ENCODE measurements around the gene PLAGL2. TPM values are rescaled to one million over a fixed set of nuclear protein-coding genes. Genes with fewer than 3 reads are reported as not detected.

The PLAGL2 gene
- total and polyA plus RNA-seq, 9 of the 15 experiments (the other 6 are each of a cell fraction or from before 2014, with no cell fraction given): 3.1 to 24.3 (median 6.4) TPM

DNA sequence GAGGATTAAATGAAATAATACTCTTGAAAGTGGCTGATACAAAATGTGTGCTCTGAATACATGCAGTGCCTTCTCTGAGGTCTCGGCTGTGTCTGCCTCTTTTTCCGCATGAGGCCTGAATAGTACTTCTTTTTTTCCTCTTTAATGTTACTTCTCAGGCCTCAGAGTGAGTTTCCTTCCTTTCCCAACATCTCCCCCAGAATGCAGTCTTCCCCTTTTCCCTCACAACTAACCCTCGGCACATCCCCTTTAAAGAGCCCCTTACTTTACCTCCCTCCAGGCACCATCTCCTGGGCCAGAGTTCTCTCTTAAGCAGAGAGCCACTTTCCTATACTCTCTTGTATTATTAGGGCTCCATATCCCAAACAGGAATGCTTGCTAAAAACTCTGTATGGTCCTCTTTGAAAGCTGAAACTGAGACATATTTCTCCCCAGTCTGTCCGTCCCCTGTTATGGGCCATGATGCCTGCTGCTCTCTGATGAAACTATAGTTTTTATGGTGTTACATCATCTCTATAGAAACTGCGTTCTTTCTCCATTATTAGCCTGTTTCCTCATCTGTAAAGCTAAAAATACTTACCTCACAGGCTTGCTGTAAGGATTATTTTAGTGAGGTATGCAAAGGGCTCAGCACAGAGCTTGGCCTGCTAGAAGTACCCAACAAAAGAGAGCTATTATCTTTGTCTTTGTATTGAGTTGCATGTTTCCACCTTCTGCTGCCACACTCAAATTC lies 2.3 kb downstream of the PLAGL2 start:
- Histone ChIP-seq H4K20me1 (replicated peaks; ENCODE audit: control insufficient read depth, insufficient read depth, low read length) (peaks cover 16% of the 10 kb centered on the region), H3K9ac (ENCODE audit: insufficient read depth in 1 of 2, low read depth in 2 of 2, low read length in 2 of 2) (peak overlapping the region; percentile 3 to 98; a peak in 3 of 4 replicates), H2AFZ (ENCODE audit: low read depth, low read length) (no peak overlapping the region), H3K4me1 (replicated peaks in 1 of 2; ENCODE audit: control insufficient read depth in 2 of 2, insufficient read depth in 2 of 2, low read length in 2 of 2) (peaks cover 18 to 39% of the 10 kb centered on the region in 2 experiments), H3K27me3 (ENCODE audit: control insufficient read depth in 2 of 2, insufficient read depth in 2 of 2, low read length in 2 of 2) (no peaks in the 10 kb centered on the region), H3K9me1 (ENCODE audit: control insufficient read depth, insufficient read depth, low read length) (no peaks in the 10 kb centered on the region), H3K4me2 (ENCODE audit: insufficient read depth, low read length) (peak overlapping the region; percentile 98), H3K4me3 (0 out of 2 replicates have a peak overlapping the region, but pooled peaks have one; percentile 99), H3K27ac (ENCODE audit: extremely low read depth, low read depth, low read length) (peak overlapping the region; percentile 89; the same call in 2 of the 3 replicates), H3K9me3 (replicated peaks; ENCODE audit: control insufficient read depth, insufficient read depth, low read depth, low read length) (no peaks in the 10 kb centered on the region), H3K79me2 (ENCODE audit: control insufficient read depth, insufficient read depth, low read length) (peaks cover 92% of the 10 kb centered on the region), H3K36me3 (ENCODE audit: control insufficient read depth, insufficient read depth, low read length) (peaks cover 69% of the 10 kb centered on the region)
- TF ChIP-seq RBFOX2 (IDR thresholded peaks at IDR 0.05; ENCODE audit: low read depth, low read length) (0 out of 2 replicates have a peak, but pooled peaks have one; percentile 8), ATF7 (IDR thresholded peaks at IDR 0.05) (0 out of 2 replicates have a peak, but pooled peaks have one; percentile 25), GTF2F1 (IDR thresholded peaks at IDR 0.05; ENCODE audit: low read depth, low read length) (no peak), TAL1 (IDR thresholded peaks at IDR 0.05) (0 out of 2 replicates have a peak, but pooled peaks have one; percentile 2), CXXC5 (CRISPR knock-in tag; IDR thresholded peaks at IDR 0.05) (peak; percentile 37; the same call in 1 of the 2 replicates), CEBPG (CRISPR knock-in tag; IDR thresholded peaks at IDR 0.05) (no peak), CEBPG (tag; conservative IDR thresholded peaks at IDR 0.05 in 1 of 2, IDR thresholded peaks at IDR 0.05 in 1 of 2) (peak; percentile 34 to 67; a peak in 3 of 4 replicates), MYBL2 (IDR thresholded peaks at IDR 0.05; ENCODE audit: low read depth) (no peak), MYBL2 (CRISPR knock-in tag; IDR thresholded peaks at IDR 0.05; ENCODE audit: borderline replicate concordance) (no peak)
- TF ChIP-seq, protein P1, sequence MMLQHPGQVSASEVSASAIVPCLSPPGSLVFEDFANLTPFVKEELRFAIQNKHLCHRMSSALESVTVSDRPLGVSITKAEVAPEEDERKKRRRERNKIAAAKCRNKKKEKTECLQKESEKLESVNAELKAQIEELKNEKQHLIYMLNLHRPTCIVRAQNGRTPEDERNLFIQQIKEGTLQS (IDR thresholded peaks at IDR 0.05): peak; percentile 71
- TF ChIP-seq, protein P1 (CRISPR knock-in tag; conservative IDR thresholded peaks at IDR 0.05): no peak
- in situ Hi-C loops (cut with MboI) (no loop called here), intact Hi-C loops (cut with micrococcal nuclease) (loop anchor here (10.0 kb wide), 1 partner anchor 150 kb away; the partner anchor contains the start of gene ASXL1)
- CTCF ChIA-PET (ENCODE audit: low intra/inter-chr PET ratio): no interaction called here
- FAIRE-seq (no peak), ATAC-seq (no peak), DNase-seq (ENCODE audit: extremely low read depth in 1 of 4, low spot score in 3 of 4) (no peak)
- POLR2A ChIA-PET: interaction anchor here (0.7 to 2.5 kb wide), 11 partner anchors 9 to 351 kb away, joined by 3 to 6 read pairs (median 4); no protein-coding TSS in a partner anchor
- TSS peak; percentile 46 for BruUV-seq (replicated peaks)
- 62% methylated on average over 5 of the region's 5 CpGs for WGBS (ENCODE audit: insufficient coverage, low coverage, missing lambda C conversion rate)
